HCT116 (cell line): ENCODE results near the gene SFR1. TPM values are rescaled to one million over a fixed set of nuclear protein-coding genes. Genes with fewer than 3 reads are reported as not detected.
A peak's percentile ranks its signal among the peaks of the same experiment; 100 is the strongest.

Experiments
- ATAC-seq: fragments of 200-7000 bp; cut with Tn5 transposase; 2 replicates; pipeline ENCODE4 v1.9.1; 2020; ENCODE audit warnings: mild to moderate bottlenecking, moderate library complexity
- BruUV-seq: library from RNA; stranded (reverse); fragments of 400-500 nt; replicated peaks from 2 replicates; lab custom pipeline; 2021; lab: Mats Ljungman, UMichigan
- CTCF ChIA-PET: fragments of 300-600 bp; sonication (Branson Sonifier 250); formaldehyde crosslinking; loops from one replicate; lab custom pipeline; 2021; ENCODE audit warnings: antibody characterized with exemption; lab: Charles Lee
- POLR2A ChIA-PET: fragments of 300-600, 350-600 bp; sonication (Branson Sonifier 250); formaldehyde crosslinking; loops from one replicate; lab custom pipeline; 2021; ENCODE audit warnings: antibody characterized with exemption; lab: Charles Lee
- RAD21 ChIA-PET, 2 experiments: fragments of 300-600 bp; sonication (Branson Sonifier 250); formaldehyde crosslinking; loops; one replicate each; lab custom pipeline; 2023; ENCODE audit warnings: low total read pairs in 2 of 2; ENCODE audit not compliant: uncharacterized antibody in 2 of 2, unreplicated experiment in 2 of 2, low non-redundant PET in 1 of 2; lab: Charles Lee
- DNase-seq: peaks from one replicate; pipeline ENCODE4 v3.0.0-alpha.2; 2010; ENCODE audit warnings: low read depth, low spot score
- H2AFZ ChIP-seq: fragments of 200-600 bp; shearing (Covaris generic), sonication (generic); 2 replicates; pipeline ENCODE4 v1.6.1; 2017; ENCODE audit warnings: low read depth, mixed run types, mixed read lengths, antibody characterized with exemption, low read length; ENCODE audit not compliant: poor library complexity, severe bottlenecking
- H3K27ac ChIP-seq: 2 replicates; pipeline ENCODE4 v1.5.1; 2012; ENCODE audit warnings: low read depth, low read length
- H3K27me3 ChIP-seq: fragments of 200-600 bp; sonication (generic); 2 replicates; pipeline ENCODE4 v1.6.1; 2016; ENCODE audit warnings: mixed run types, low read length, mixed read lengths; ENCODE audit not compliant: insufficient read depth
- H3K36me3 ChIP-seq, 2 experiments: fragments of 200-500 bp in 1 of 2; fragments of 200-600 bp in 1 of 2; sonication (Bioruptor generic) in 1 of 2; sonication (generic) in 1 of 2; 2 replicates each; pipeline versions ENCODE4 v1.5.1 to v1.6.1; 2014 to 2016; ENCODE audit warnings: low read length in 2 of 2, inconsistent platforms in 1 of 2, mixed read lengths in 1 of 2, mixed run types in 1 of 2; ENCODE audit not compliant: insufficient read depth in 2 of 2, control insufficient read depth in 1 of 2
- H3K4me1 ChIP-seq, 2 experiments: fragments of 200-600 bp in 1 of 2; sonication (generic) in 1 of 2; 2 replicates each; pipeline versions ENCODE4 v1.5.1 to v1.6.1; 2012 to 2017; ENCODE audit warnings: low read length in 2 of 2, inconsistent platforms in 1 of 2, mild to moderate bottlenecking in 1 of 2, mixed read lengths in 1 of 2, mixed run types in 1 of 2, moderate library complexity in 1 of 2; ENCODE audit not compliant: insufficient read depth in 2 of 2, control insufficient read depth in 1 of 2
- H3K4me2 ChIP-seq: fragments of 200-600 bp; sonication (generic); 2 replicates; pipeline ENCODE4 v1.6.1; 2017; ENCODE audit warnings: mixed run types, low read length, mixed read lengths
- H3K4me3 ChIP-seq, 2 experiments: fragments of 200-600 bp in 1 of 2; sonication (generic) in 1 of 2; replicated peaks in 1 of 2; 2 replicates each; pipeline ENCODE4 v1.5.1; 2011 to 2016; ENCODE audit warnings: low read length in 2 of 2, control low read depth in 1 of 2, low read depth in 1 of 2, mild to moderate bottlenecking in 1 of 2, mixed read lengths in 1 of 2, mixed run types in 1 of 2
- H3K79me2 ChIP-seq: fragments of 200-600 bp; sonication (generic); 2 replicates; pipeline ENCODE4 v1.6.1; 2017; ENCODE audit warnings: mild to moderate bottlenecking, mixed run types, low read length, moderate library complexity, mixed read lengths; ENCODE audit not compliant: insufficient read depth
- H3K9ac ChIP-seq: fragments of 200-600 bp; sonication (generic); 2 replicates; pipeline ENCODE4 v1.6.1; 2016; ENCODE audit warnings: low read length, mixed read lengths
- H3K9me2 ChIP-seq: fragments of 200-600 bp; sonication (generic), shearing (Covaris generic); 2 replicates; pipeline ENCODE4 v1.6.1; 2017; ENCODE audit warnings: mixed run types, mild to moderate bottlenecking, moderate library complexity; ENCODE audit not compliant: insufficient read depth
- H3K9me3 ChIP-seq, 2 experiments: fragments of 200-500 bp in 1 of 2; fragments of 200-600 bp in 1 of 2; sonication (Bioruptor generic) in 1 of 2; sonication (generic) in 1 of 2; 2 replicates each; pipeline ENCODE4 v1.6.1; 2014 to 2017; ENCODE audit warnings: low read length in 2 of 2, mixed read lengths in 2 of 2, inconsistent platforms in 1 of 2, low read depth in 1 of 2, mild to moderate bottlenecking in 1 of 2, mixed run types in 1 of 2, moderate library complexity in 1 of 2; ENCODE audit not compliant: control insufficient read depth in 1 of 2, insufficient read depth in 1 of 2
- H4K20me1 ChIP-seq: fragments of 200-600 bp; sonication (generic), shearing (Covaris generic); 2 replicates; pipeline ENCODE4 v1.6.1; 2017; ENCODE audit warnings: mixed run types, mild to moderate bottlenecking, moderate library complexity; ENCODE audit not compliant: insufficient read depth
- CEBPB ChIP-seq: IDR thresholded peaks from 2 replicates; pipeline ENCODE4 v1.6.1; 2012; ENCODE audit warnings: low read depth
- ELF1 ChIP-seq: IDR thresholded peaks from 2 replicates; pipeline ENCODE4 v1.6.1; 2012; ENCODE audit warnings: low read depth, borderline replicate concordance
- POLR2AphosphoS5 ChIP-seq: IDR thresholded peaks from 2 replicates; pipeline ENCODE4 v1.6.1; 2011; ENCODE audit warnings: mild to moderate bottlenecking, low read depth, low read length, moderate library complexity
- SRF ChIP-seq: IDR thresholded peaks from 2 replicates; pipeline ENCODE4 v1.6.1; 2012; ENCODE audit warnings: low read depth
- TCF7L2 ChIP-seq: IDR thresholded peaks from 2 replicates; pipeline ENCODE4 v1.7.0; 2011; ENCODE audit warnings: borderline replicate concordance, inconsistent platforms; ENCODE audit not compliant: insufficient read depth, insufficient read length; ENCODE audit errors: extremely low read depth
- YY1 ChIP-seq: IDR thresholded peaks from 2 replicates; pipeline ENCODE4 v1.6.1; 2011; ENCODE audit warnings: low read length, low read depth, moderate library complexity, mild to moderate bottlenecking; ENCODE audit not compliant: insufficient replicate concordance; ENCODE audit errors: extremely low read depth
- intact Hi-C: fragments of 100-400 bp; cut with micrococcal nuclease; formaldehyde crosslinking; loops from 2 replicates; pipeline ENCODE4 v1.10.0; 2022
- total RNA-seq: library from RNA; stranded (reverse); gene quantifications from one replicate; pipeline ENCODE4 v1.2.1, GENCODE V29; 2021; ENCODE audit not compliant: unreplicated experiment
- TF ChIP-seq, protein P1 (sequence below), 3 experiments: fragments of 200-600 bp in 1 of 3; sonication (generic) in 1 of 3; IDR thresholded peaks in 2 of 3; conservative IDR thresholded peaks in 1 of 3; 2 replicates each; pipeline ENCODE4 v1.5.1; 2012 to 2017; ENCODE audit warnings: low read depth in 2 of 3, low read length in 2 of 3, antibody characterized with exemption in 1 of 3, borderline replicate concordance in 1 of 3, control low read depth in 1 of 3, mild to moderate bottlenecking in 1 of 3, mixed read lengths in 1 of 3, mixed run types in 1 of 3, moderate library complexity in 1 of 3; ENCODE audit not compliant: insufficient read depth in 1 of 3

Gene SFR1
- total RNA-seq, 1 experiment from 2014 or later: 38.5 TPM

GRCh38 chr10:104127411-104127810, 5.4 kb downstream of the SFR1 start:
- intact Hi-C loops: loop anchor here (2.0 kb wide), 1 partner anchor 81 kb away; no protein-coding TSS in a partner anchor
- H3K4me3 ChIP-seq: no peak overlapping the region
- TF ChIP-seq POLR2AphosphoS5 (peak; percentile 54), SRF (no peak)
- TF ChIP-seq, protein P1, sequence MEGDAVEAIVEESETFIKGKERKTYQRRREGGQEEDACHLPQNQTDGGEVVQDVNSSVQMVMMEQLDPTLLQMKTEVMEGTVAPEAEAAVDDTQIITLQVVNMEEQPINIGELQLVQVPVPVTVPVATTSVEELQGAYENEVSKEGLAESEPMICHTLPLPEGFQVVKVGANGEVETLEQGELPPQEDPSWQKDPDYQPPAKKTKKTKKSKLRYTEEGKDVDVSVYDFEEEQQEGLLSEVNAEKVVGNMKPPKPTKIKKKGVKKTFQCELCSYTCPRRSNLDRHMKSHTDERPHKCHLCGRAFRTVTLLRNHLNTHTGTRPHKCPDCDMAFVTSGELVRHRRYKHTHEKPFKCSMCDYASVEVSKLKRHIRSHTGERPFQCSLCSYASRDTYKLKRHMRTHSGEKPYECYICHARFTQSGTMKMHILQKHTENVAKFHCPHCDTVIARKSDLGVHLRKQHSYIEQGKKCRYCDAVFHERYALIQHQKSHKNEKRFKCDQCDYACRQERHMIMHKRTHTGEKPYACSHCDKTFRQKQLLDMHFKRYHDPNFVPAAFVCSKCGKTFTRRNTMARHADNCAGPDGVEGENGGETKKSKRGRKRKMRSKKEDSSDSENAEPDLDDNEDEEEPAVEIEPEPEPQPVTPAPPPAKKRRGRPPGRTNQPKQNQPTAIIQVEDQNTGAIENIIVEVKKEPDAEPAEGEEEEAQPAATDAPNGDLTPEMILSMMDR (IDR thresholded peaks at IDR 0.05 in 2 of 3, conservative IDR thresholded peaks at IDR 0.05 in 1 of 3; ENCODE audit: borderline replicate concordance in 1 of 3, insufficient read depth in 1 of 3, low read depth in 2 of 3, low read length in 2 of 3): peak in 2 of 3 experiments; percentile 76 to 77; a peak in 4 of 6 replicates
- peaks cover 19% of the 10 kb centered on the region for H3K79me2 ChIP-seq
- BruUV-seq: no TSS peak
- DNase-seq: no peak
- H3K4me2 ChIP-seq: no peak overlapping the region; the same call in 1 of the 2 replicates
- peaks cover 20 to 35% of the 10 kb centered on the region in 2 experiments for H3K4me1 ChIP-seq
- H4K20me1 ChIP-seq: no peaks in the 10 kb centered on the region
- ATAC-seq: peak; percentile 89
- H3K36me3 ChIP-seq: peaks cover 3 to 10% of the 10 kb centered on the region in 2 experiments; a peak in 2 of 4 replicates
- H3K27ac ChIP-seq: 0 out of 2 replicates have a peak overlapping the region, but pooled peaks have one; percentile 0
- H3K27me3 ChIP-seq: no peaks in the 10 kb centered on the region
- no peak overlapping the region for H3K9ac ChIP-seq
- no peaks in the 10 kb centered on the region for H3K9me2 ChIP-seq
- CTCF ChIA-PET: interaction anchor here (0.8 to 5.3 kb wide), 8 partner anchors 13 to 239 kb away, joined by 3 to 44 read pairs (median 5); no protein-coding TSS in a partner anchor
- RAD21 ChIA-PET: interaction anchor here (0.6 to 1.3 kb wide), 3 partner anchors 78 to 239 kb away, joined by 3 to 6 read pairs (median 5); no protein-coding TSS in a partner anchor
- no peak overlapping the region for H2AFZ ChIP-seq
- no peaks in the 10 kb centered on the region for H3K9me3 ChIP-seq
- POLR2A ChIA-PET: interaction anchor here (0.8 kb wide), 1 partner anchor 18 kb away, joined by 3 read pairs; no protein-coding TSS in a partner anchor

GRCh38 chr10:104128214-104128613, 6.2 kb downstream of the SFR1 start:
- RAD21 ChIA-PET: interaction anchor here (0.6 to 1.3 kb wide), 3 partner anchors 79 to 240 kb away, joined by 3 to 6 read pairs (median 5); no protein-coding TSS in a partner anchor
- no peaks in the 10 kb centered on the region for H3K9me3 ChIP-seq
- peaks cover 14 to 27% of the 10 kb centered on the region in 2 experiments for H3K4me1 ChIP-seq
- DNase-seq (no peak), ATAC-seq (peak; percentile 30)
- intact Hi-C loops: no loop called here
- no peaks in the 10 kb centered on the region for H3K9me2 ChIP-seq
- CTCF ChIA-PET: interaction anchor here (1.7 to 5.3 kb wide), 3 partner anchors 12 to 146 kb away, joined by 4 to 44 read pairs (median 8); no protein-coding TSS in a partner anchor
- no peaks in the 10 kb centered on the region for H3K27me3 ChIP-seq
- peaks cover 11% of the 10 kb centered on the region; the same call in 1 of the 2 replicates for H3K79me2 ChIP-seq
- no peak overlapping the region for H3K4me3 ChIP-seq
- H3K4me2 ChIP-seq: peak overlapping the region; percentile 10; the same call in 1 of the 2 replicates
- TF ChIP-seq ELF1: no peak
- no peak for TF ChIP-seq CEBPB
- TF ChIP-seq POLR2AphosphoS5: peak; percentile 41; the same call in 1 of the 2 replicates
- no peak for TF ChIP-seq YY1
- no peak for TF ChIP-seq TCF7L2
- no peak overlapping the region for H2AFZ ChIP-seq
- no peak overlapping the region for H3K27ac ChIP-seq
- no TSS peak for BruUV-seq
- H4K20me1 ChIP-seq: no peaks in the 10 kb centered on the region
- no peak overlapping the region for H3K9ac ChIP-seq
- POLR2A ChIA-PET: no interaction called here
- H3K36me3 ChIP-seq: peaks cover 3 to 10% of the 10 kb centered on the region in 2 experiments; a peak in 2 of 4 replicates
